Neural cell (in vitro differentiated cells): Measurements from ENCODE around the gene GRK3. TPM values are rescaled to one million over a fixed set of nuclear protein-coding genes. Genes with fewer than 3 reads are reported as not detected.

Experiments
- H2AFZ ChIP-seq: fragments of 200-600, 300-800 bp; sonication (generic), shearing (Covaris generic); 2 replicates; pipeline ENCODE4 v1.6.0; 2014; ENCODE audit warnings: low read depth, mild to moderate bottlenecking, antibody characterized with exemption, low read length, moderate library complexity
- H3F3A ChIP-seq: fragments of 200-600 bp; shearing (Covaris generic); 2 replicates; pipeline ENCODE4 v1.6.1; 2016; ENCODE audit warnings: mild to moderate bottlenecking, moderate library complexity, mixed read lengths, antibody characterized with exemption, low read length; ENCODE audit not compliant: insufficient read depth, poor library complexity, severe bottlenecking
- H3K27ac ChIP-seq: fragments of 200-600, 300-800 bp; sonication (generic), shearing (Covaris generic); 2 replicates; pipeline ENCODE4 v1.5.1; 2014; ENCODE audit warnings: mild to moderate bottlenecking, low read length, moderate library complexity
- H3K27me3 ChIP-seq: fragments of 300-800, 200-600 bp; sonication (generic), shearing (Covaris generic); 2 replicates; pipeline ENCODE4 v1.6.0; 2014; ENCODE audit warnings: mild to moderate bottlenecking, low read depth, low read length, moderate library complexity; ENCODE audit not compliant: insufficient read depth
- H3K36me3 ChIP-seq: fragments of 300-800, 200-600 bp; sonication (generic), shearing (Covaris generic); 2 replicates; pipeline ENCODE4 v1.5.1; 2014; ENCODE audit warnings: mild to moderate bottlenecking, antibody characterized with exemption, low read length, moderate library complexity; ENCODE audit not compliant: insufficient read depth
- H3K4me2 ChIP-seq: fragments of 300-800, 200-600 bp; sonication (generic), shearing (Covaris generic); 2 replicates; pipeline ENCODE4 v1.6.0; 2014; ENCODE audit warnings: mild to moderate bottlenecking, low read length
- H3K4me3 ChIP-seq: fragments of 300-800, 200-600 bp; sonication (generic), shearing (Covaris generic); 2 replicates; pipeline ENCODE4 v1.5.1; 2014; ENCODE audit warnings: mild to moderate bottlenecking, low read length, moderate library complexity
- H3K79me2 ChIP-seq: fragments of 200-600 bp; shearing (Covaris generic); replicated peaks from 2 replicates; pipeline ENCODE4 v1.6.0; 2014; ENCODE audit warnings: mild to moderate bottlenecking, low read length, moderate library complexity; ENCODE audit not compliant: insufficient read depth
- H3K9ac ChIP-seq: fragments of 300-800, 200-600 bp; sonication (generic), shearing (Covaris generic); 2 replicates; pipeline ENCODE4 v1.6.1; 2016; ENCODE audit warnings: mild to moderate bottlenecking, low read length, mixed read lengths
- H3K9me2 ChIP-seq: fragments of 200-600 bp; shearing (Covaris generic); 2 replicates; pipeline ENCODE4 v1.6.1; 2016; ENCODE audit warnings: mild to moderate bottlenecking, low read length, mixed read lengths; ENCODE audit not compliant: insufficient read depth
- H3K9me3 ChIP-seq: fragments of 200-600, 300-800 bp; sonication (generic), shearing (Covaris generic); 2 replicates; pipeline ENCODE4 v1.6.1; 2016; ENCODE audit warnings: mild to moderate bottlenecking, mixed run types, low read length, moderate library complexity, mixed read lengths
- H4K20me1 ChIP-seq: fragments of 200-600 bp; shearing (Covaris generic); 2 replicates; pipeline ENCODE4 v1.6.1; 2016; ENCODE audit warnings: mild to moderate bottlenecking, mixed run types; ENCODE audit not compliant: insufficient read depth
- EP300 ChIP-seq: fragments of 450-650 bp; conservative IDR thresholded peaks from 2 replicates; pipeline ENCODE4 v1.6.1; 2014; ENCODE audit warnings: antibody characterized with exemption, mild to moderate bottlenecking, moderate library complexity; ENCODE audit not compliant: poor library complexity, severe bottlenecking
- EZH2 ChIP-seq: fragments of 200-600, 300-800 bp; shearing (Covaris generic), sonication (generic); IDR thresholded peaks from 2 replicates; pipeline ENCODE4 v1.6.1; 2014; ENCODE audit warnings: antibody characterized with exemption, low read length, borderline replicate concordance, mild to moderate bottlenecking; ENCODE audit not compliant: insufficient read depth, poor library complexity, severe bottlenecking
- MXI1 ChIP-seq: fragments of 450-650 bp; conservative IDR thresholded peaks from 2 replicates; pipeline ENCODE4 v1.6.1; 2014; ENCODE audit warnings: antibody characterized with exemption, mild to moderate bottlenecking; ENCODE audit not compliant: poor library complexity, severe bottlenecking
- POLR2AphosphoS5 ChIP-seq: IDR thresholded peaks from 2 replicates; pipeline ENCODE4 v1.6.1; 2012
- RAD21 ChIP-seq: fragments of 450-650 bp; conservative IDR thresholded peaks from 2 replicates; pipeline ENCODE4 v1.6.1; 2014; ENCODE audit warnings: antibody characterized with exemption, mild to moderate bottlenecking, moderate library complexity
- REST ChIP-seq: IDR thresholded peaks from 2 replicates; pipeline ENCODE4 v1.6.1; 2012; ENCODE audit warnings: borderline replicate concordance
- SMC3 ChIP-seq: fragments of 450-650 bp; conservative IDR thresholded peaks from 2 replicates; pipeline ENCODE4 v1.6.1; 2014; ENCODE audit warnings: antibody characterized with exemption, mild to moderate bottlenecking, moderate library complexity; ENCODE audit not compliant: poor library complexity
- TAF1 ChIP-seq: IDR thresholded peaks from 2 replicates; pipeline ENCODE4 v1.6.1; 2012; ENCODE audit warnings: low read depth
- polyA plus RNA-seq: library from polyadenylated mRNA; depleted of rRNA; stranded (reverse); fragments of >200 nt; gene quantifications from 2 replicates; pipeline ENCODE4 v1.2.3, GENCODE V29; 2014
- TF ChIP-seq, protein P1 (sequence below): fragments of 450-650 bp; IDR thresholded peaks from 2 replicates; pipeline ENCODE4 v1.5.1; 2014; ENCODE audit warnings: antibody characterized with exemption, mild to moderate bottlenecking, moderate library complexity; ENCODE audit not compliant: poor library complexity, severe bottlenecking

GRK3 gene
- polyA plus RNA-seq, 1 donor from 2014 or later, result 9.8 TPM

GRCh38 chr22:25637032-25637431, 72.6 kb downstream of the GRK3 start:
- Histone ChIP-seq H3K4me3 (no peak overlapping the region), H3K79me2 (no peaks in the 10 kb centered on the region)

GRCh38 chr22:25637672-25638071, 73.2 kb downstream of the GRK3 start:
- peaks cover 6% of the 10 kb centered on the region for H3K36me3 ChIP-seq
- H3K27me3 ChIP-seq, result no peaks in the 10 kb centered on the region
- no peak overlapping the region for H3K9ac ChIP-seq
- no peaks in the 10 kb centered on the region for H3F3A ChIP-seq
- no peak overlapping the region for H3K4me3 ChIP-seq
- H3K4me2 ChIP-seq, result no peak overlapping the region
- H3K79me2 ChIP-seq, result no peaks in the 10 kb centered on the region
- no peaks in the 10 kb centered on the region for H3K9me2 ChIP-seq
- peaks cover 5% of the 10 kb centered on the region for H3K9me3 ChIP-seq
- no peaks in the 10 kb centered on the region for H4K20me1 ChIP-seq
- no peak overlapping the region for H2AFZ ChIP-seq
- TF ChIP-seq MXI1 (no peak), TAF1 (no peak), POLR2AphosphoS5 (no peak), REST (no peak), SMC3 (no peak), EZH2 (no peak), RAD21 (no peak), EP300 (no peak)
- no peak overlapping the region for H3K27ac ChIP-seq

More at GRCh38 chr22:25637032-25637431, 72.6 kb downstream of the GRK3 start:
- Histone ChIP-seq H3K9me3 (peaks cover 5% of the 10 kb centered on the region), H3K27ac (no peak overlapping the region), H3F3A (no peaks in the 10 kb centered on the region), H2AFZ (no peak overlapping the region), H3K36me3 (peaks cover 6% of the 10 kb centered on the region), H4K20me1 (no peaks in the 10 kb centered on the region), H3K4me2 (no peak overlapping the region), H3K27me3 (no peaks in the 10 kb centered on the region), H3K9ac (no peak overlapping the region), H3K9me2 (no peaks in the 10 kb centered on the region)
- TF ChIP-seq POLR2AphosphoS5, result no peak
- TF ChIP-seq MXI1, result no peak
- TF ChIP-seq, protein P1, sequence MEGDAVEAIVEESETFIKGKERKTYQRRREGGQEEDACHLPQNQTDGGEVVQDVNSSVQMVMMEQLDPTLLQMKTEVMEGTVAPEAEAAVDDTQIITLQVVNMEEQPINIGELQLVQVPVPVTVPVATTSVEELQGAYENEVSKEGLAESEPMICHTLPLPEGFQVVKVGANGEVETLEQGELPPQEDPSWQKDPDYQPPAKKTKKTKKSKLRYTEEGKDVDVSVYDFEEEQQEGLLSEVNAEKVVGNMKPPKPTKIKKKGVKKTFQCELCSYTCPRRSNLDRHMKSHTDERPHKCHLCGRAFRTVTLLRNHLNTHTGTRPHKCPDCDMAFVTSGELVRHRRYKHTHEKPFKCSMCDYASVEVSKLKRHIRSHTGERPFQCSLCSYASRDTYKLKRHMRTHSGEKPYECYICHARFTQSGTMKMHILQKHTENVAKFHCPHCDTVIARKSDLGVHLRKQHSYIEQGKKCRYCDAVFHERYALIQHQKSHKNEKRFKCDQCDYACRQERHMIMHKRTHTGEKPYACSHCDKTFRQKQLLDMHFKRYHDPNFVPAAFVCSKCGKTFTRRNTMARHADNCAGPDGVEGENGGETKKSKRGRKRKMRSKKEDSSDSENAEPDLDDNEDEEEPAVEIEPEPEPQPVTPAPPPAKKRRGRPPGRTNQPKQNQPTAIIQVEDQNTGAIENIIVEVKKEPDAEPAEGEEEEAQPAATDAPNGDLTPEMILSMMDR, result no peak
- TF ChIP-seq RAD21, result no peak
- TF ChIP-seq SMC3, result no peak
- TF ChIP-seq EZH2, result no peak
- no peak for TF ChIP-seq EP300
- TF ChIP-seq TAF1, result no peak
- no peak for TF ChIP-seq REST
